ENCODE data around the gene TYMS.

DNA sequence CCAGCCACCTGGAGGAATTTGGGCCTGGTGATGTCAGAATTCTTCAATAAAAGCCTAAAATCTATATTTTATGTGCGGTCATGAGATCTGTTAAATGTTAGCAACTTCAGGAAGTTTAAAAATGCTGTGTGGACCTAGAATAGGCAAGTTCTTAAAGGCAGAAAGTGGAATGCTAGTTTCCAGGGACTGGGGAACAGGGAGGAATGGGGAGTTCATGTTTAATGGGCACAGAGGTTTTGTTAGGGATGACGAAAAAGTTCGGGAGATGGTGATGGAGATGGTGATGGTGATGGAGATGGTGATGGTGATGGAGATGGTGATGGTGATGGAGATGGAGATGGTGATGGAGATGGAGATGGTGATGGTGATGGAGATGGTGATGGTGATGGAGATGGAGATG, 9.2 kb downstream of the TYMS start:
- TF ChIP-seq, protein P1, sequence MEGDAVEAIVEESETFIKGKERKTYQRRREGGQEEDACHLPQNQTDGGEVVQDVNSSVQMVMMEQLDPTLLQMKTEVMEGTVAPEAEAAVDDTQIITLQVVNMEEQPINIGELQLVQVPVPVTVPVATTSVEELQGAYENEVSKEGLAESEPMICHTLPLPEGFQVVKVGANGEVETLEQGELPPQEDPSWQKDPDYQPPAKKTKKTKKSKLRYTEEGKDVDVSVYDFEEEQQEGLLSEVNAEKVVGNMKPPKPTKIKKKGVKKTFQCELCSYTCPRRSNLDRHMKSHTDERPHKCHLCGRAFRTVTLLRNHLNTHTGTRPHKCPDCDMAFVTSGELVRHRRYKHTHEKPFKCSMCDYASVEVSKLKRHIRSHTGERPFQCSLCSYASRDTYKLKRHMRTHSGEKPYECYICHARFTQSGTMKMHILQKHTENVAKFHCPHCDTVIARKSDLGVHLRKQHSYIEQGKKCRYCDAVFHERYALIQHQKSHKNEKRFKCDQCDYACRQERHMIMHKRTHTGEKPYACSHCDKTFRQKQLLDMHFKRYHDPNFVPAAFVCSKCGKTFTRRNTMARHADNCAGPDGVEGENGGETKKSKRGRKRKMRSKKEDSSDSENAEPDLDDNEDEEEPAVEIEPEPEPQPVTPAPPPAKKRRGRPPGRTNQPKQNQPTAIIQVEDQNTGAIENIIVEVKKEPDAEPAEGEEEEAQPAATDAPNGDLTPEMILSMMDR (conservative IDR thresholded peaks at IDR 0.05; ENCODE audit: low read length) = no peak
- no peak for TF ChIP-seq EZH2phosphoT487 (IDR thresholded peaks at IDR 0.05; ENCODE audit: borderline replicate concordance, low read depth, low read length)

All from OCI-LY7 (cell line).